ENCODE results near the gene SETD1A. TPM values are rescaled to one million over a fixed set of nuclear protein-coding genes. Genes with fewer than 3 reads are reported as not detected.

SETD1A gene
- polyA plus RNA-seq, 1 donor (not counting 4 experiments of a cell fraction or from before 2014, with no cell fraction given): 1.1 TPM

- H3K27me3 ChIP-seq (ENCODE audit: control insufficient read depth, extremely low read depth, insufficient read depth, low read length): no peaks in the 10 kb centered on the region
- H3K4me1 ChIP-seq (ENCODE audit: control insufficient read depth, extremely low read depth, insufficient read depth, low read length): peaks cover 50% of the 10 kb centered on the region
- FAIRE-seq (no peak), DNase-seq (ENCODE audit: low read depth, low spot score) (peak; percentile 82)
- H4K20me1 ChIP-seq (ENCODE audit: control insufficient read depth, extremely low read depth, insufficient read depth, low read length): no peaks in the 10 kb centered on the region
- peak overlapping the region; percentile 49 to 77 (median 76) for H3K4me3 ChIP-seq (ENCODE audit: control insufficient read depth in 2 of 3, extremely low read depth in 1 of 3, insufficient read depth in 2 of 3, low read depth in 1 of 3, low read length in 3 of 3)
- H3K36me3 ChIP-seq (ENCODE audit: control insufficient read depth in 2 of 2, extremely low read depth in 1 of 2, insufficient read depth in 2 of 2, low read length in 2 of 2): no peaks in the 10 kb centered on the region
- peaks cover 3% of the 10 kb centered on the region for H3K9me1 ChIP-seq (ENCODE audit: control insufficient read depth, extremely low read depth, insufficient read depth, low read length)
- peak overlapping the region; percentile 96 for H3K27ac ChIP-seq (ENCODE audit: control insufficient read depth, insufficient read depth, low read length)
- TF ChIP-seq, protein P1, sequence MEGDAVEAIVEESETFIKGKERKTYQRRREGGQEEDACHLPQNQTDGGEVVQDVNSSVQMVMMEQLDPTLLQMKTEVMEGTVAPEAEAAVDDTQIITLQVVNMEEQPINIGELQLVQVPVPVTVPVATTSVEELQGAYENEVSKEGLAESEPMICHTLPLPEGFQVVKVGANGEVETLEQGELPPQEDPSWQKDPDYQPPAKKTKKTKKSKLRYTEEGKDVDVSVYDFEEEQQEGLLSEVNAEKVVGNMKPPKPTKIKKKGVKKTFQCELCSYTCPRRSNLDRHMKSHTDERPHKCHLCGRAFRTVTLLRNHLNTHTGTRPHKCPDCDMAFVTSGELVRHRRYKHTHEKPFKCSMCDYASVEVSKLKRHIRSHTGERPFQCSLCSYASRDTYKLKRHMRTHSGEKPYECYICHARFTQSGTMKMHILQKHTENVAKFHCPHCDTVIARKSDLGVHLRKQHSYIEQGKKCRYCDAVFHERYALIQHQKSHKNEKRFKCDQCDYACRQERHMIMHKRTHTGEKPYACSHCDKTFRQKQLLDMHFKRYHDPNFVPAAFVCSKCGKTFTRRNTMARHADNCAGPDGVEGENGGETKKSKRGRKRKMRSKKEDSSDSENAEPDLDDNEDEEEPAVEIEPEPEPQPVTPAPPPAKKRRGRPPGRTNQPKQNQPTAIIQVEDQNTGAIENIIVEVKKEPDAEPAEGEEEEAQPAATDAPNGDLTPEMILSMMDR (optimal IDR thresholded peaks at IDR 0.05 in 1 of 3, IDR thresholded peaks at IDR 0.05 in 1 of 3, conservative IDR thresholded peaks at IDR 0.05 in 1 of 3; ENCODE audit: extremely low read depth in 1 of 3, insufficient read depth in 2 of 3, low read length in 3 of 3): no peak
- TF ChIP-seq EZH2 (IDR thresholded peaks at IDR 0.05; ENCODE audit: low read length): no peak
- H2AFZ ChIP-seq (ENCODE audit: control insufficient read depth, low read length): peak overlapping the region; percentile 83
- H3K9me3 ChIP-seq (ENCODE audit: control insufficient read depth, low read depth, low read length): no peaks in the 10 kb centered on the region
- dilution Hi-C loops (cut with MboI; ENCODE audit: extremely low pct_ligation_motif_present, low sequenced_read_pairs): no loop called here
- peak overlapping the region; percentile 92 for H3K4me2 ChIP-seq (ENCODE audit: control insufficient read depth, extremely low read depth, insufficient read depth, low read depth, low read length)
- H3K9ac ChIP-seq (ENCODE audit: control insufficient read depth, extremely low read depth, insufficient read depth, low read length): peak overlapping the region; percentile 88
- H3K79me2 ChIP-seq (ENCODE audit: control insufficient read depth, insufficient read depth, low read length): no peaks in the 10 kb centered on the region
Measured at GRCh38 chr16:30996985-30997724, 39.6 kb downstream of the SETD1A start.

DNA sequence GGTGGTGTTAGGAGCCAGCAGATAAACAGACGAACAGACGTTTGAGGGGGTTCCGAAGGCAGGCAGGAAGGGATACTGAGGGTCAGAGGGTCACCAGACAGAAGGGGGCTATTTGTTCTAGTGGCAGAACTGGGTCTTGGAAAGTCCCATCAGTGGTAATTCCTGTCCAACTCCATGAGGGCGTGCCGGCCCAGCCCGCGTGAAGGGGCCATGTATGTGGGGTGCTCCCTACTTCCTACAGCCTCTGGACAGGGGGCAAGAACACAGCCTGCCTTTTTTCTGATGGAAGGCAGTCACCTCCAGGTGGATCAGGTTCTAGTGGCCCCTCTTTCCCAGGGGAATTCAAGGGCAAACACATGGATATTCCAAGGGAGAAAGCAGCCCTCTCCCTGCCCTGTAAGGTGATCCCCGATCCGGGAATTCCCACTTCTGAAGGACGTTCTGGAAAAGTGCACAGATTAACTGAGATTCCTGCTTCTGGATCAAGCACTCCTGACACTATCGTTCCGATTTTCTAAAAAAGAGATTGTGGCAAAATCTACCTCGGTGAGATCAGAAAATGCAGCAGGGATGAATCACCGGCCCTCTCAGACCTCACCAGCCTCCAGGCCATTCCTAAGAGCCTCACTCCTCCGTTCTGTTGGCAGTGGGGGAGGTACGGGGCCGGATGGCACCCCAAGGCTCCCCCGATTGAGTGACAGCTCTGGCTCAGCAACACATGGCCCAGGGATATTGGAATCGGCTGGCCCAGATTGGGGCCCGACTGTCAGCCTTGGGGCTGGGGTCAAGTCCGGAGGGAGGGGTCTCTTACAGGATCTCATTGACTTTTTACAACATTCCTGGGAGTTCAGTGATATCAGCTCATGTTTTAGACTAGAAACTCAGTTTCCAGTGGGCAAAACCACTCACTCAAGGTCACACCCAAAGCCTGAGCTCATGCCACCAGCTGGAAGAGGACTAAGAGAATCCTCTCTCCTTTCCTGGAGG is 40.5 kb downstream of the SETD1A start:
- H3K4me1 ChIP-seq (ENCODE audit: control insufficient read depth, extremely low read depth, insufficient read depth, low read length): peaks cover 56% of the 10 kb centered on the region
- H3K79me2 ChIP-seq (ENCODE audit: control insufficient read depth, insufficient read depth, low read length): no peaks in the 10 kb centered on the region
- peak overlapping the region; percentile 96 for H3K27ac ChIP-seq (ENCODE audit: control insufficient read depth, insufficient read depth, low read length)
- H3K36me3 ChIP-seq (ENCODE audit: control insufficient read depth in 2 of 2, extremely low read depth in 1 of 2, insufficient read depth in 2 of 2, low read length in 2 of 2): no peaks in the 10 kb centered on the region
- TF ChIP-seq, protein P1 (optimal IDR thresholded peaks at IDR 0.05 in 1 of 3, IDR thresholded peaks at IDR 0.05 in 1 of 3, conservative IDR thresholded peaks at IDR 0.05 in 1 of 3; ENCODE audit: extremely low read depth in 1 of 3, insufficient read depth in 2 of 3, low read length in 3 of 3): no peak
- no peak for TF ChIP-seq EZH2 (IDR thresholded peaks at IDR 0.05; ENCODE audit: low read length)
- H3K4me2 ChIP-seq (ENCODE audit: control insufficient read depth, extremely low read depth, insufficient read depth, low read depth, low read length): peak overlapping the region; percentile 92
- H4K20me1 ChIP-seq (ENCODE audit: control insufficient read depth, extremely low read depth, insufficient read depth, low read length): no peaks in the 10 kb centered on the region
- DNase-seq (ENCODE audit: low read depth, low spot score) (no peak), FAIRE-seq (peak; percentile 62)
- dilution Hi-C loops (cut with MboI; ENCODE audit: extremely low pct_ligation_motif_present, low sequenced_read_pairs): no loop called here
- H3K9ac ChIP-seq (ENCODE audit: control insufficient read depth, extremely low read depth, insufficient read depth, low read length): peak overlapping the region; percentile 88
- H3K9me1 ChIP-seq (ENCODE audit: control insufficient read depth, extremely low read depth, insufficient read depth, low read length): peaks cover 3% of the 10 kb centered on the region
- H3K9me3 ChIP-seq (ENCODE audit: control insufficient read depth, low read depth, low read length): no peaks in the 10 kb centered on the region
- H3K4me3 ChIP-seq (ENCODE audit: control insufficient read depth in 2 of 3, extremely low read depth in 1 of 3, insufficient read depth in 2 of 3, low read depth in 1 of 3, low read length in 3 of 3): peak overlapping the region; percentile 49 to 77 (median 76)
- H2AFZ ChIP-seq (ENCODE audit: control insufficient read depth, low read length): peak overlapping the region; percentile 50
- H3K27me3 ChIP-seq (ENCODE audit: control insufficient read depth, extremely low read depth, insufficient read depth, low read length): no peaks in the 10 kb centered on the region

All from keratinocyte (primary cell).